GM23338 (cell line): ENCODE measurements around the gene IRAK1. TPM values are rescaled to one million over a fixed set of nuclear protein-coding genes. Genes with fewer than 3 reads are reported as not detected.

ENCODE experiments used
- ATAC-seq: fragments of 200-7000 bp; cut with Tn5 transposase; 3 replicates; pipeline ENCODE4 v1.9.1; 2020
- DNase-seq: peaks from one replicate; pipeline ENCODE4 v3.0.0-alpha.2; 2015; ENCODE audit warnings: low spot score
- H2AFZ ChIP-seq: fragments of 200-600 bp; sonication (generic); 2 replicates; pipeline ENCODE4 v1.8.0; 2016; ENCODE audit warnings: antibody characterized with exemption, mild to moderate bottlenecking, moderate library complexity
- H3F3A ChIP-seq: fragments of 200-600 bp; sonication (generic); replicated peaks from 2 replicates; pipeline ENCODE4 v1.8.0; 2017; ENCODE audit warnings: antibody characterized with exemption, mixed run types, low read depth
- H3K27ac ChIP-seq: fragments of 200-600 bp; sonication (generic); 2 replicates; pipeline ENCODE4 v1.6.1; 2016; ENCODE audit warnings: low read depth
- H3K27me3 ChIP-seq: fragments of 200-600 bp; sonication (generic); 2 replicates; pipeline ENCODE4 v1.8.0; 2016; ENCODE audit warnings: mild to moderate bottlenecking, mixed run types, moderate library complexity; ENCODE audit not compliant: insufficient read depth
- H3K36me3 ChIP-seq: fragments of 200-600 bp; sonication (generic); 2 replicates; pipeline ENCODE4 v1.8.0; 2016; ENCODE audit warnings: mild to moderate bottlenecking; ENCODE audit not compliant: insufficient read depth
- H3K4me1 ChIP-seq: fragments of 200-600 bp; sonication (generic); 2 replicates; pipeline ENCODE4 v1.8.0; 2016; ENCODE audit warnings: mild to moderate bottlenecking, moderate library complexity; ENCODE audit not compliant: insufficient read depth
- H3K4me2 ChIP-seq: fragments of 200-600 bp; sonication (generic); 2 replicates; pipeline ENCODE4 v1.7.1; 2017; ENCODE audit warnings: mixed run types
- H3K4me3 ChIP-seq: fragments of 200-600 bp; sonication (generic); 2 replicates; pipeline ENCODE4 v1.6.1; 2016; ENCODE audit warnings: mixed run types
- H3K79me2 ChIP-seq: fragments of 200-600 bp; sonication (generic); replicated peaks from 2 replicates; pipeline ENCODE4 v1.8.0; 2017; ENCODE audit warnings: mild to moderate bottlenecking; ENCODE audit not compliant: insufficient read depth
- H3K9me2 ChIP-seq: fragments of 200-600 bp; sonication (generic); 2 replicates; pipeline ENCODE4 v1.8.0; 2017; ENCODE audit not compliant: insufficient read depth
- H4K20me1 ChIP-seq: fragments of 200-600 bp; sonication (generic); replicated peaks from 2 replicates; pipeline ENCODE4 v1.8.0; 2017; ENCODE audit warnings: mild to moderate bottlenecking; ENCODE audit not compliant: insufficient read depth
- H3K27ac Mint-ChIP-seq: 2 replicates; pipeline ENCODE4 v1.8.0; 2020; ENCODE audit warnings: inconsistent platforms, mild to moderate bottlenecking, moderate library complexity, mixed read lengths
- H3K27me3 Mint-ChIP-seq: 3 replicates; pipeline ENCODE4 v1.8.0; 2022; ENCODE audit warnings: low read depth, mild to moderate bottlenecking, moderate library complexity, mixed read lengths, inconsistent platforms; ENCODE audit not compliant: insufficient read depth, poor library complexity
- H3K36me3 Mint-ChIP-seq: 3 replicates; pipeline ENCODE4 v1.8.0; 2021; ENCODE audit warnings: low read depth, mild to moderate bottlenecking, inconsistent platforms, moderate library complexity, mixed read lengths
- H3K4me1 Mint-ChIP-seq: 3 replicates; pipeline ENCODE4 v1.8.0; 2020; ENCODE audit warnings: mild to moderate bottlenecking, inconsistent platforms, mixed read lengths
- H3K4me3 Mint-ChIP-seq: 3 replicates; pipeline ENCODE4 v1.8.0; 2021; ENCODE audit warnings: moderate library complexity, mild to moderate bottlenecking, inconsistent platforms, mixed read lengths
- H3K9me3 Mint-ChIP-seq: 3 replicates; pipeline ENCODE4 v1.8.0; 2020; ENCODE audit warnings: moderate library complexity, mild to moderate bottlenecking, inconsistent platforms, mixed read lengths
- EZH2phosphoT487 ChIP-seq: fragments of 200-600 bp; sonication (generic); IDR thresholded peaks from one replicate; pipeline ENCODE4 v1.8.1; 2018; ENCODE audit warnings: antibody characterized with exemption; ENCODE audit not compliant: unreplicated experiment
- ZNF114 ChIP-seq: fragments of 250-450 bp; sonication (Bioruptor Pico); IDR thresholded peaks from 2 replicates; pipeline ENCODE4 v1.5.0; 2020; ENCODE audit warnings: mild to moderate bottlenecking, moderate library complexity
- ZNF331 ChIP-seq: fragments of 250-450 bp; sonication (Bioruptor Pico); IDR thresholded peaks from 2 replicates; pipeline ENCODE4 v1.5.0; 2020; ENCODE audit warnings: low read depth, mild to moderate bottlenecking, moderate library complexity
- ZNF462 ChIP-seq: fragments of 250-450 bp; sonication (Bioruptor Pico); IDR thresholded peaks from 2 replicates; pipeline ENCODE4 v1.5.0; 2020; ENCODE audit warnings: mild to moderate bottlenecking, moderate library complexity
- polyA plus RNA-seq: library from polyadenylated mRNA; unstranded; fragments of >200 nt; fragmentation: Nextera tagmentation; extraction: Ambion mirVana; gene quantifications from 2 replicates; pipeline ENCODE4 v1.2.1, GENCODE V29; 2016
- total RNA-seq: library from RNA; depleted of rRNA; stranded (reverse); fragments of >200 nt; shearing (Covaris generic); gene quantifications from 2 replicates; pipeline ENCODE4 v1.2.3, GENCODE V29; 2014

Gene IRAK1
- total and polyA plus RNA-seq, 2 experiments from 2014 or later: 21.6 to 38.0 TPM

DNA sequence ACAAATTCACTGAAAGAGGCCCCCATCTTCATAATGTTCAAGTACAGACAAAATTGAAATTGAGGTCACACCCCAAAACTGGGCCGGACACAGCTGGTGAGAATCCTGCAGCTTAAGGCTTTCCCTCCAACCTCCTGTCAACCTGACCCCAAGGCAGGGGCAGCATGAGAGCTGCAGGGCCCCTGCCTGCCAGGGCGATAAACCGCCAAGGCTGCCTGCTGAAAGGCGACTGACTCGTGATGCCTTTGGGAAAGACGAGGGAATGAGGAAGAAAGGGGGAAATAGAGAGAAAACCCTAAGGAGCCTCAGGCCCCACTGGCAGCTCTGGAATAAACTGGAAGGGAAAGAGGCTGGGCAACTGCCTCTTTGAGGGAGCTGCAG lies 7.3 kb upstream of the IRAK1 start:
- no peaks in the 10 kb centered on the region for H3K9me2 ChIP-seq
- no peak for ATAC-seq
- H3K4me1 ChIP-seq: peaks cover 1% of the 10 kb centered on the region
- H3K27ac Mint-ChIP-seq: no peak overlapping the region
- H3K36me3 Mint-ChIP-seq: peaks cover 20% of the 10 kb centered on the region; the same call in 2 of the 3 replicates
- H2AFZ ChIP-seq: no peak overlapping the region
- no peak overlapping the region for H3K4me3 ChIP-seq
- H3K4me2 ChIP-seq: no peak overlapping the region
- H4K20me1 ChIP-seq: no peaks in the 10 kb centered on the region
- no peaks in the 10 kb centered on the region for H3K36me3 ChIP-seq
- H3K4me3 Mint-ChIP-seq: no peak overlapping the region
- H3K9me3 Mint-ChIP-seq: no peaks in the 10 kb centered on the region
- H3K27me3 ChIP-seq: no peaks in the 10 kb centered on the region
- H3F3A ChIP-seq: no peaks in the 10 kb centered on the region
- H3K27me3 Mint-ChIP-seq: peaks cover 10% of the 10 kb centered on the region
- H3K4me1 Mint-ChIP-seq: peaks cover 26% of the 10 kb centered on the region
- H3K79me2 ChIP-seq: no peaks in the 10 kb centered on the region
- no peak for TF ChIP-seq ZNF462 (CRISPR knock-in tag)
- no peak for TF ChIP-seq ZNF114
- TF ChIP-seq ZNF331 (CRISPR knock-in tag): no peak
- no peak overlapping the region for H3K27ac ChIP-seq
- no peak for DNase-seq

DNA sequence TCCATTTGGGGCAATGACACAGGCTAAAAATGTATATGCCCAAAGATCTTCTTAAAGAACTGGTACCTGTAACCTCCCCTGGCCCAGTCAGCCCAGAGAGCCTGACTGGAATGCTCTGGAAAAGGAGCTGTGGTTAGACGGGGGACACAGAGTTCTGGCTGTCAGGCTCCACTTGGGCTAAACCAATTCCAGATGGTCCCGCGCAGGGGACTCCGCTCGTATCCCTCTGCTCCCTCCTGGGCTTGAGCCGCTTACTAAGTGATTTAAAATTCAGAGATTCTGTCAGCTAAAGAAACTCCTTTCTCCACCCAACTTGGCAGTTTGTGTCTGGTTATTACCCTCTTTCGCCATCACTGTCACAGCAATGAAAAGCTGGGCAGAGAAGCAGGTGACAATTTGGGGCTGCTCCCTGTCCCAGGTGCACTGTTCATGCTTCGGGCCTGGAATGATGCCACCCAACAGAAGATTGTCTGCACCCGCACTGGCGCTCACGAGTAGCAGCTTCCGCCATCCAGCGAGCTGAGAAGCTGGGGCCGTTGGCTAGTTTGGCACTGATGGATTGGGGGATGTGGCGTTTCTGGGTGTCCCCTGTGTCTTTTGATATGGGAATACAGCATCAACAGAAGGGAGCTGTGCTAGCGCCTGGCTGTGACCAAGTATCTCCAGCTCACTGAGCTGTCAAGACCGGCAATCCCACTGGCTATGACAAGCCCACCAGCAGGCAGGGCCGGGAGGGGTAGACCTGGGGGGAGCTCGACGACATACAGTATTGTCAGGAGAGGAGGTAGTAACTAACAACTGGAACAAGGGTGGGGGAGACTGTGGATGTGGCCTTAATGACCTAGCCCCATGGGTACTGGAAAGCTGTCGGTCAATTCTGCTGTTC lies 6.7 kb upstream of the IRAK1 start:
- Histone ChIP-seq H3K79me2 (no peaks in the 10 kb centered on the region), H4K20me1 (no peaks in the 10 kb centered on the region), H3K27me3 (no peaks in the 10 kb centered on the region), H3K4me1 (peaks cover 6% of the 10 kb centered on the region; the same call in 1 of the 2 replicates), H3K36me3 (no peaks in the 10 kb centered on the region), H3K27ac (no peak overlapping the region), H3K4me2 (no peak overlapping the region), H2AFZ (no peak overlapping the region), H3K4me3 (no peak overlapping the region), H3K9me2 (no peaks in the 10 kb centered on the region), H3F3A (no peaks in the 10 kb centered on the region)
- Mint-ChIP-seq H3K9me3 (no peaks in the 10 kb centered on the region), H3K27ac (no peak overlapping the region), H3K4me1 (peaks cover 24% of the 10 kb centered on the region), H3K4me3 (no peak overlapping the region), H3K36me3 (peaks cover 14% of the 10 kb centered on the region; the same call in 2 of the 3 replicates), H3K27me3 (peaks cover 5% of the 10 kb centered on the region)
- TF ChIP-seq EZH2phosphoT487: no peak
- no peak for DNase-seq
- ATAC-seq: no peak
